Left forelimb (tissue), 1 donor: ENCODE measurements around the gene AIMP1.
"Not testable (repeated sequence)": the region's sequence is repeated elsewhere in the genome, so short reads cannot be mapped to it uniquely, and the experiment has no call there.

Experiments
- DNase-seq: peaks from one replicate; pipeline ENCODE4 v3.0.0-alpha.2; 2018; ENCODE audit warnings: low spot score

Gene AIMP1

DNA sequence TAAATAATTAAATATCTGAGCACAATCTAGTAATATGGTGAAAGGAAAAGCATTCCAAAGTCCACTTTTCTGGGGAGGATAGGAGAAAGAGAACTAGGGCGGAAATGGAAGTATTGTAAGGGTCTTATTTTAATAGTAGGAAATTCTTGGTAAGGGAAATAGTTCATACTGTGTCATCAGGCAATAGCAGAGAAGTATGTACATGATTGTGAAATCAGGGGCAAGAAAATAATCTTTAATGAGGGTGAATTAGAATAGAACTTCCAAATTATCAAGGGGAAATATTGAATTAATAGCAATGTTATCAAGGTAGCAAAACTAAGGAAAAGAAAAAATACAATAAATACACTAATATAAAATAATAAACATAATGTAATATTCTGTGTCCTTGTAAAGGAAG is 37.4 kb downstream of the AIMP1 start:
- DNase-seq: no peak

DNA sequence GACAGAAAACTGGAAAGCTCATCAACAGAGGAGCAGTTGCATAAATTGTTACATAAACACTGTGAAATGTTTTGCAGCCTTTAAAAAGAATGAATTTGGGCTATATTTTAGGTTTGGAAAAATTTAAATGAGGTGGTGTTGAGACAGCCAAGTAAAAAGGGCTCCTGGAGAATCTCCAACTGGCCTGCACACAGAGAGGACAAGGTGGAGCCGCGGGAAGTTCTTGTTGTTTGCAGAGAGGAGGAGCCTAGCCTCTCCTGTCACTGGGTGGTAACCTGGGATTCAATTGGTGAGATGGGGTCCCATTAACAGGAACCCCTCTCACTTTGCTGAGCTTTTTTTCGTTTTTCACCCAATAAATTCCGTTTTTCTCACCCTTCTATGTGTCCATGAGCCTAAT is 38.8 kb downstream of the AIMP1 start:
- no peak for DNase-seq

DNA sequence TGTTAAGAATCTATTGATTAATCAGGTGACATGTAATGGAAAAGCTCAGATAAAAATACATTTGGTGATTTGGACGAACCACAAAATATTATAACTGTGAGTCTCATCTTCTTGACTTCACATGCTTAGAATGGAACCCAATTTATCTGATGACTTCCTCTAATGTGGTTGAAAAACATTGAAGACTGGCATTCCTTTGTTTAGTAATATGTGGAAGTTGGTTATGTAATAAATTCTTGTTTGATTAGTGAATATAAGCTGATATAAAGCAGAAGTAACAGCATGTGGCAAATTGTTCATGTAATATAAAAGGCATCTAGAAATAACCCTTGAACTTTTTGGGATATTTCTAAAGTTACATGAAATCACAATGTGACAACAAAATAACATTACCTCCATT is 42.5 kb downstream of the AIMP1 start:
- no peak for DNase-seq

DNA sequence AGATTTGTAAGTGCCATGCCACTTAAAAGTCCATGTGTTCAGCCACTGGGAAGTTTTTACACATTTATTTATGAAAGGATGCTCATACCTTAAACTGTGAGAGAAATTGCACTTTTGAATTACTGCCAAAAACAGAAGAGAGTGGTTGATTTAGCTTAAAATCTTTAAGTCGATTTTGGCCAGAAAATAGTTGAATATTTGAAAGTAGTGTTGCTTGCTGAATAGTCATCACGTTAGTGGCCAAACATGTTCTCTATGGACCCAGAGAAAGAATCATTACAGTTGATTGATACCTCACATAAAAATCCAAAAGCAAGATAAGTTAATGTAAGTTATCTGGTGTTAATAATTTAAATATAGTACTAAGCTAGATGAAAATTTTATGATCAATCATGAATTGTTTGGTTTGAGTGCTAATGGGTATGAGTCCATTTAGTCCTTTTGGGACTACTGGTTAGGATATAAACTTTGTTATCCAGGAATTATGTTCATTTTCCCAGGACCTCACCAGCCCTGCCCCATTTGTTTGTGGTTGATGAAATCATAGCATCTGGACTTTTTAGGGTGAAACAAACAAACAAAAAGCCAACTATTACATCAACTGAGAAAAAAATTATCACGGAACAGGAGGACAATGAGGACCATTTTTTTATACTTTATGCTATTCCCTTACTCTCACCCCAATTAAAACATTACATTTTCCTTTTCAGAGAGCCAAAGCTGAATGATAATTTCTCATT is 45.9 kb downstream of the AIMP1 start:
- no peak for DNase-seq

DNA sequence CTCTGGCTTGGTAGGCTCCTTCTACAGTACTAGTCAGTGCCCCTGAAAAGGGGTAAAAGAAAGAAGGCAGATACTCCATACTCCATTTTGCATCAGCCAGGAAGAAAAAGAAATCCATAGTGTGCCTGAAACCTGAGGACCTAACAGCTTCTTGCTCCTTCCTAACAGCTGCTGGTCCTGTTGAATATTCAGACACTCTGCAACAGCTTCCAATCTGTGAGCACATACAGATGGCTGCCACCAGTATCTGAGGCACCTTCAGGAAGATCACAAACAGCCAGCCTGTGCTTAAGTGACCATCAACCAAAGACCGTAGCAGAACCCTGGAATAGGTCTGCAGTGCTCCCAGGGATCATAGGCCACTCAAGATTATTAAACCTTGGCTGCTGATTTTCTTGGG is 47.9 kb downstream of the AIMP1 start:
- DNase-seq: no peak

DNA sequence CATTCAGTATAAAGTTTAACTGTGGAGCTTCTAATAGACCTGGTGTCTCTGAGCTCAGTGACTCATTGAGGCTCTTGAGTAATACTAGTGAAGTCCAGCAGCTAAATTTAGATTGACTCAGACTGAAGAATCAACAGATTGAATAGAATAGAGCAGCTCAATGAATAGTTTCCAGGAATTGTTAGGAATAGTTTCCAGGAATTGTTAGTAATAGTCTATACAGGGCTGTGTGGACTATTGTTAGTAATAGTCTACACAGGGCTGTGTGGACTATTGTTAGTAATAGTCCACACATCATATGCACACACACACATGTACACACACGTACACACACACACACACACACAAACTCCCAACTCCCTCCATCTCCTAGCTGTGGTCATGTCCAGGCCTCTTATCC is 49.3 kb downstream of the AIMP1 start:
- DNase-seq: no peak

DNA sequence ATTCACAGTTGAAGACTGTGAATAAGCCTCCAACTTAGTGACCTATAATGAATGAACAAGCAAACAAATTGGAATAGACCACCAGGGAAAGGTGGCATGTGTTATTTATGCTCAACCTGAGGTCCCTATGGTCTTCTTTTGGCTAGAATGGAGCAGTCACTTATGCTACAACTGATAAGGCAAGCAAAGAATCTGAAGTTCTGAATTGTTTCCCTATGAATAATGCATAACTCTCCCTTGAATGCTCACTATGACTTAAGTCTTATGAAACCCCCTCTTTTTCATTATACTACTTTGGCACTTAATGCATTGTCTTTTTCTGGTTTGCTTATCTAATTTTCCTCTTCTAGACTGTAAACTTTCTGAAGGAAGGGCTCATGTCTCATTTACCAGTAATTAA is 49.7 kb downstream of the AIMP1 start:
- DNase-seq: no peak

DNA sequence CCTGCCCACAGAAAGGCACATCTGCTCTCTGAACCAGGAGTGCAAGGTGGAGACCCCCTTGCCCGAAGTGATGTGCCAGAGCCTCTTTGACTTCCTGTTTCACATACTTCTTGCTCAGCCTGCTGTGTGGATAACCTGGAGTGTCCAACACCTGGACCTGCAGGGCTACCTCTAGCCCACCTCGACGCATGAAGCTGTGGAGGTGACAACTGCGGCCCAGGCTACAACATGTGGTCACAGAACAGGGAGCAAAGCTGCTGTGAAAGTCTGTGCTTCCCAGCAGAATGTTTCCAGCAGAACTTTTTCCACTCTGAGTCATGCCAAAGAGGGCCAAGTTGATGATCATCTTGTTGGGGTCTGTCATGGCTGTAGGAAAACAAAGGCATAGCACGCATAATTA is 50.7 kb downstream of the AIMP1 start:
- DNase-seq: no peak

DNA sequence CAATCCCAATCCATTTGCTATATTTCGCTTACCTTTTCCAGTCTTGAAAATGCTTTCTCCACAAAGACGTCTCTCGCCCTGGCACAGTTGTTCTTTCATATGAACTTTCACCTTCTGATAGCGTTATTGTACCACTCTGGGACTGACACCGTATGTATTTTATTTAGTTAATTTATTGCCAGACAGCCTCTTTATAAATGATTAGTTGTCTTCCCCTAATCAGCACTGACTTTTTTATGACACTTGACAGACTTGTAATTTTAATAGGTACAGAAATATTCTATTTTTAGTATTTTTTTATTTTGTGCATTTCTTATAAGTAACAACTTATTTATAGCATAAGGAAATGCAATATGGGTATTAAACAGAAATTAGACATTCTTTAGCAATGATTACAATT is 52.3 kb downstream of the AIMP1 start, which contains the start of gene GIMD1:
TSS of gene GIMD1 (minus strand) at position 101 of the 400 bp plus-strand sequence. CDS start 1,343 bp downstream, outside the sequence.
- DNase-seq: no peak

DNA sequence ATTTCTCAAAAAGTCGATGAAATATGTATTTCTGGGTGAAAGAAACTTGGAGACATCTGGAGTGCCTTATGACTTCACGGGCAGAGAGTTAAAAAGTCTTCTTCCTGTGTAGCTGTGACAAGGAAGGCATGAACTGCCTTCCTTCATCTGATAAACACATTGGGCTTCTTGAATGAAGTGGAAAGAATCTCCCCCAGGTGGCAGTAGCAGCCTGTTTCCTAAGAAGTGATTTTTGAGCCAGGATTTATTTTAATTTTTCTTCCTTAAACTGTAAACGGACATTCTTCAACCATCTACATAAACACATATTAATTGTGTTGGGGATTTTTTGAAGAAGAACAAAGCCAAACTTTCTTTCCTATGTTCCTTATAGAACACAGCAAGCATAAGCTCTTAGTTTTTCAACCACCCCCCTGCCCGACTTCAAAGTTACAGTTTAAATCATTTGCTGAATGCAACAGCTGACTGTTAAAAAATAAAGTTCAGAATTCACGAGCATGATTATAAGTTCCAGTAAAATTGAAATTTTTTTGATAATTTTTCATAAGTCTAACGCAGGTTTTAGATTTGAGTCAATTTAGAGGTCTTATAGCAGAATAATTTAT is 53.2 kb downstream of the AIMP1 start:
- DNase-seq: no peak

DNA sequence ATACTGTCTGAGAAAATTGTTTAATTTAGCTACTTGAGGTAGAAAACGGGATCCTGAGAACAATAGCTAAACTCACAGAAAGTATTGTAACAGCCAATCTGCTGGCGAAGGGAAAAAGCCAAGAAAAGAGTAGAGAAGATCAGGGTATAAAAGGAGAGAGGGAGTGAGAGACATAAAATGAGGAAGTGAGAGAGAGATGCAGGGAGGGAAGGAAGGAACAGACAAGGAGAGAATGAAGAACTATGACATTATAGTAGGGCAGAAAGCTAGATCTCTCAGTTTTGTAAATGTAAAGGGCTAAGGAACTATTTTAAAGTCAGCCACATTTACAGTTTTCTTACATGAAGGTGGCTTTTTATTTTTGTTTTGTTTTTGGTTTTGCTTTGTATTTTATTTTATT is 53.9 kb downstream of the AIMP1 start:
- DNase-seq: no peak

DNA sequence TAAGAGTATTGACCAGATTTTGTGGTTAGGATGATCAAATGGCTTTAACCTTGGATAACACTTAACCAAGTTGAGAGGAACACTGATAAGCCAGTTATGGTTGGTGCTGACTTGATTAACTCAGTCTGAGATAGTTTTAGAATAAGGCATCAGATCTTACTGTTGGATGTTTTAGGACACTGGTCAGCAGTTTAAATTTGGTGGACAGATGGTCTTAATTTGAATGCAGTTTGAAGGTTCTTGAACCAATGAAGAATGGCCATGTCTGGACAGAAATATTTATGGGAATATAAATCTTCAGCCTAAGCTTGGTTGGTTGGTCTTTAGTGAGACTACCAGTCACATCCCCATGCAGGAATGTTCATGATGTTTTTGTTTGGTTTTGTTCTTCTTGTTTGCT is 54.8 kb downstream of the AIMP1 start:
- no peak for DNase-seq

DNA sequence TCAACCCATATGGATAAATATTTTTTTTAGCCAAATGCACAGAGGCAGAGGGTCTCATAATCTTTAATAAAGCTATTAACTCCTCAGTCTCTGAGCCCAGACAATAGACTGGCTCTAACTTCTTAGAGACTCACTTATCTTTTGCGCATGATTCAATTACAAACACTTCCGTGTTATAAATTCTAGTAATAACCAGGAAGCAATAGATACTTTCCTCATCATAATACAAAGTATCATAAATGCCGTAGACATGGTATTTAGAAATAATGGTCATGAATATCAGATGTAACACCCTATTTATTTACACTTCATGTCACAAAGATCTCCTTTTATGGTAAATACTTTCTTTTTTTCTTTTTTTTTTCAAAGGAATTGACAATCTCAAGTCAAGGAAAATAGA is 56.7 kb downstream of the AIMP1 start:
- no peak for DNase-seq

DNA sequence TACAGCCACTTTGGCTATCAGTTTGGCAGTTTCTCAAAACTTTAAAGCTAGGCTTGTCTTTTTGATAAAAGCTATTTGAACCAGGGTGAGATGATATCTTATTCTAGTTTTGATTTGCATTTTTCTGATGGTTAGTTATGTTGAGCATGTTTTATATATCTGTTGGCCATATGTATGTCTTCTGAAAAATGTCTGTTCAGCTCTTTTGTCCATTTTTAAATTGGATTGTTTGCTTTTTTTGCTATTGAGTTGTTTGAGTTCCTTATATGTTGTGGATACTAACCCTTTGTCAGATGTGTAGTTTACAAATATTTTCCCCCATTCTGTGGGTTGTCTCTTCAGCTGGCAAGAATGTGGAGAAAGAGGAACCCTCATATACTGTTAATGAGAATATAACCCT is 63.8 kb downstream of the AIMP1 start:
- no peak for DNase-seq

DNA sequence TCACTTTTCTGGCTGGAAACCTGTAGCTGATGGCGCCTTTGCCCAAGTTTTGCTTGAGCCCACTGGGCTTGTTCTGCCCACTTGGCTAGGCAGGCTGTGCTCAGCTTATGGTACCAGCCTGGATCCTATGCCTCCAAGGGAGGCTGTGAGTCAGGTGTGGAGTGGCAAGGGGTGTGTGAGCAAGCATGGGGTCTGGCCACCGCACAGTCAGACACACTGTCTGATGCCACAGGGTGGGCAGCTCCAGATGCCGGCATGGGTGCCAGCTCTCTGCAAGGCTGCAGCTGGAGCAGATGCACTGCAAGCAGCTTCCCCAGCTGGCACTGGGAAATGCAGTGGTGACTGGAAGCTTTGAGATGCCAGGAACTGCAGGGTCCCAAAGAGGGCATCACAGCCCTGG is 68.5 kb downstream of the AIMP1 start:
- DNase-seq: no peak

DNA sequence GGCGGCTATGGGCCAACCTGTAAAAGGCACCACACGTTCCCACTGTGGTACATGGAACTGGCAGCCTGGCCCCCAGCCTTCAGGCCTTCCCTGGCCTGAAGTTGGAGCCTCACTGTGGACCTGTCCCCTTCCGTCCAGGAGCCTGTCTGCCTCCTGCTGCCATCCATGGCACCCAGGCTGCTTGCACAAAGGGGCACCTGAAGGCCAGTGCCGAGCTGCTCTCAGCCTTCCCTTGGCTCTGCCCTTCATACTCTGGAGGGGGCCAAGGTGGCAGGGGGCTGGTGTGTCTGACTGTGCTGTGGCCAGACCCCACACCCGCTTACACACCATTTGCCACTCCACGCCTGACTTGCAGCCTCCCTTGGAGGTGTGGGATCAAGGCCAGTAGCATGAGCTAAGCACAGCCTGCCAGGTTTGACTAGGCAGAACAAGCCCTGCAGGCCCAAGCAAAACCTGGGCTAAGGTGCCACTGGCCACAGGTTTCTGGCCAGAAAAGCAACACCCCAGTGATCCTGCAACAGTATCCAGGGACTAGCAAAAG is 69.6 kb downstream of the AIMP1 start:
- no peak for DNase-seq

DNA sequence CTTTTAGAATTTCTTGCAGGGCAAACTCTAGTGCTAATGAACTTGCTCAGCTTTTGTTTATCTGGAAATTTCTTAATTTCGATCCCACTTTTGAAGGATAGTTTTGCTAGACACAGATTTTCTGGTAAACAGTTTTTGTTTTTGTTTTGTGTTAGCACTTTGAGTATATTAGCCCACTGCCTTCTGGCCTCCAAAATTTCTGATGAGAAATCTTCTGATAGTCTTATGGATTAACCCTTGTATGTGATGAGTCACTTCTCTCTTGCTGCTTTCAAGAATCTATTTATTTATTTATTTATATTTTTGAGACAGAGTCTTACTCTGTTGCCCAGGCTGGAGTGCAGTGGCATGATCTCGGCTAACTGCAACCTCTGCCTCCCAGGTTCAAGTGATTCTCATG is 79.2 kb downstream of the AIMP1 start:
- DNase-seq: no peak

DNA sequence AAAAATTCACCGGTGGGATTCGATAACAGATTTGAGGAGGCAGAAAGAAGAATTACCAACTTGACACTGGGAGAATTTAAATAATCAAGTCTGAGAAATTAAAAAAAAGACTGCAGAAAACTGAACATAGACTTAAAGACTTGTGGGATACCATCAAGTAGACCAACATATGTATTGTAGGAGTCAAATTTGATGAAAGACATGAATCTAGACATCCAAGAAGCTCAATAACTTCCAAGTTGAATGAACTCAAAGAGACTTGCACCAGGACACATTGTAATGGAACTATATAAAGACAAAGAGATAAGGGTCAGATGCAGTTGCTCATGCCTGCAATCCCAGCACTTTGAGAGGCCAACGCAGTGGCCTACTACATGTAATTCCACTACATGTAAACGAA is 82.5 kb downstream of the AIMP1 start:
- not testable (repeated sequence) for DNase-seq
